HAP-1 (cell line): ENCODE measurements around the gene ASTN2.

ENCODE experiments used
- DNase-seq, 2 experiments: peaks; one replicate each; pipeline ENCODE4 v3.0.0-alpha.2; 2016 to 2020; ENCODE audit warnings: low spot score in 2 of 2
- H3K27me3 ChIP-seq: fragments of 250-450 bp; sonication (Bioruptor Pico); 2 replicates; pipeline ENCODE4 v1.5.1; 2020; ENCODE audit warnings: low read depth, mild to moderate bottlenecking, moderate library complexity
- H3K36me3 ChIP-seq: fragments of 250-450 bp; sonication (Bioruptor Pico); replicated peaks from 2 replicates; pipeline ENCODE4 v1.5.1; 2020; ENCODE audit warnings: mild to moderate bottlenecking
- H3K4me1 ChIP-seq: fragments of 250-450 bp; sonication (Bioruptor Pico); 2 replicates; pipeline ENCODE4 v1.5.1; 2020; ENCODE audit warnings: mild to moderate bottlenecking
- H3K4me3 ChIP-seq: fragments of 250-450 bp; sonication (Bioruptor Pico); 2 replicates; pipeline ENCODE4 v1.5.1; 2020; ENCODE audit warnings: mild to moderate bottlenecking, moderate library complexity
- H3K9me3 ChIP-seq: fragments of 250-450 bp; sonication (Bioruptor Pico); 2 replicates; pipeline ENCODE4 v1.5.1; 2020; ENCODE audit warnings: mild to moderate bottlenecking, moderate library complexity
- in situ Hi-C: fragments of 300-500 bp; cut with MboI; formaldehyde crosslinking; loops from 3 replicates; pipeline ENCODE4 v1.14.3; 2020; ENCODE audit warnings: low sequenced_read_pairs, inconsistent platforms, mixed read lengths

Gene ASTN2

DNA sequence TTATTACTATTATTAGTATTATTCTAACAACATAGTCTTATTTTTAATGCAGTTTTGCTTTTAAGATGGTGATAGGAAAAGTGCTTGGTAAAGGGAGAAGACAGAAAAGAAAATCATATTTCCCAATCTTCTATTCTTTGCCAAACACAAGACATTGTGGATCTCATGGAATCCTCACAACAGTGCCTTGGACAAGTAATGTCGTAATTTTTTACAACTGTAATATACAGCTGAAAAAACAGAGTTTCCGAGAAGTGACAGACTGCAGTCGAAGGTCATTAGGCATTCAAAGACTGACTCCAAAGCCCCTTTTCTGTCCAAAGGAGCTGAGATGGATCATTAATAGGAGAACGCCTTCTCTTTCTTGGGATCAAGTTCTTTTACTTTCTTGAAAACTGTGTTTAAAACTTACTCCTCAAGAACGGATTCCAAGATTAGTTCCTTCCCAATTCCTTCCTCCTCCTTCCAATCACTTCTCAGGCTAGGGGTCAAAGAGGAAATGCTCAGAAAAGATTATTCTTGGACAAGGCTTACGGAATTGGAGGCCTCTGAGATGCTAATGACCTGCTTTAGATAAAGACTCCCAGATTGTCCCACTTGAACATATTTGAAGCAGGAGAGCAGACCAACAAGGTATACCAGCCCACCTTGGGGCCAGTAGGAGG lies 752.1 kb downstream of the ASTN2 start:
- Histone ChIP-seq H3K9me3 (no peaks in the 10 kb centered on the region), H3K4me1 (no peaks in the 10 kb centered on the region), H3K27me3 (no peaks in the 10 kb centered on the region), H3K36me3 (no peaks in the 10 kb centered on the region), H3K4me3 (no peak overlapping the region)
- in situ Hi-C loops = loop anchor here (25.0 kb wide), 1 partner anchor 500 kb away; the partner anchor contains the start of gene PAPPA
- no peak for DNase-seq

DNA sequence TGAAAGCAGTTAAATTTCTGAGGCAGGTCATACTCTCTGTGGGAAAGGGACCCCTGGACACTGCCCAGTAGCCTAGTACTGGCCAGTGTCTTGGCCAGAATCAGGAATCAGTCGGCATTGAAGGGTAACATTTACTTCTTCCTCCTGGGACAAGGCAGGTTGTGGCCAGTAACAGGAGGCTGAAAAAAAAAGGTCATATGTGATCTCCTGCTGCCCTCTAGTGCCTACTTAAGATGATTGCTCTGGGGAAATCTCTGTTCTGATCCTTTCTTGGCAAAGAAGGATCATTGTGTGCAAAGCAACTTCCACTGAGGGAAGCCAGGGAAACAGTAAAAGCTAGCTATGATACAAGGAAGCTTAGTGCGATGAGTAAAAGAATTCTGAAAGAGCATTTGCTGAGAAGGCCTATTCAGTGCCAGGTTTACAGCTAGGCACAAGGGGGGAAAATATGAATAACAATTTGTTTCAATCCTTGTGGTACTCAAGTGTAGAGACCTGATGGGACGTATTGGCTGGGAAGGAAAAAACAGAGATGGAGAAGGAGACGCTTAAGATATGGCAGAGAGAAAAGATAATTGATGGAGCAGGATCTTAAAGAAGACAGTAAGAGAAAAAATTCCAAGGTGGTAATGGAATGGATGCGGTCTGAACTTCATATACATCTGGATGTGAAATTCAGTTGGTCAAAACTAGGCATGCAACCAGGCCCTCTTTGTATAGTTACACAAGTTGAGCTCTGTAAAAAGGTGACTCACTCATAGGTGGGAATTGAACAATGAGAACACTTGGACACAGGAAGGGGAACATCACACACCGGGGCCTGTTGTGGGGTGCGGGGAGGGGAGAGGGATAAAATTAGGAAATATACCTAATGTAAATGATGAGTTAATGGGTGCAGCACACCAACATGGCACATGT lies 753.6 kb downstream of the ASTN2 start:
- Histone ChIP-seq H3K4me1 (no peaks in the 10 kb centered on the region), H3K9me3 (no peaks in the 10 kb centered on the region), H3K27me3 (no peaks in the 10 kb centered on the region), H3K4me3 (no peak overlapping the region), H3K36me3 (no peaks in the 10 kb centered on the region)
- in situ Hi-C loops = loop anchor here (25.0 kb wide), 1 partner anchor 499 kb away; the partner anchor contains the start of gene PAPPA
- peak; percentile 31 to 78 for DNase-seq

DNA sequence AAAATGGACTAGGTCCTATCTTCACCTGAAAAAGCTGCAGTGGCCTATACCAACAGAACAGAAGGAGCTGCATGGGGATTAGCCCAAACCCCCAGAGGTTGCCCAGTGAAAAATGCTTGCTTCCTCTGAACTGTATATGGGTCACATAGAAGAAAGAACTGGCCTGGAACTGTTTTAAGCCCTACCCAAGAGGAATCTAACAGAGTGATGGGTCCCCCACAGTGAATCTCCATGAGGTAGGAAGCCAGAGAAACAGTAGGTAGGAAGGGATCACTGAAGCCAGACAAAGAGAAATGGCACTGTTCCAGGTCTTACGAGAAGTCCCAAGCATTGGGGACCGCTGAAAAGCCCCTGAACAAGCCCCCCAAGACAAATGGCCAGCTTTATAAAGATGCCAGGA lies 756.6 kb downstream of the ASTN2 start:
- in situ Hi-C loops = loop anchor here (10.0 to 25.0 kb wide), 2 partner anchors 496 to 1063 kb away; partner anchors contain the start of gene PAPPA
- Histone ChIP-seq H3K4me3 (no peak overlapping the region), H3K27me3 (no peaks in the 10 kb centered on the region), H3K4me1 (peaks cover 3% of the 10 kb centered on the region; the same call in 1 of the 2 replicates), H3K36me3 (no peaks in the 10 kb centered on the region), H3K9me3 (no peaks in the 10 kb centered on the region)
- DNase-seq = no peak

DNA sequence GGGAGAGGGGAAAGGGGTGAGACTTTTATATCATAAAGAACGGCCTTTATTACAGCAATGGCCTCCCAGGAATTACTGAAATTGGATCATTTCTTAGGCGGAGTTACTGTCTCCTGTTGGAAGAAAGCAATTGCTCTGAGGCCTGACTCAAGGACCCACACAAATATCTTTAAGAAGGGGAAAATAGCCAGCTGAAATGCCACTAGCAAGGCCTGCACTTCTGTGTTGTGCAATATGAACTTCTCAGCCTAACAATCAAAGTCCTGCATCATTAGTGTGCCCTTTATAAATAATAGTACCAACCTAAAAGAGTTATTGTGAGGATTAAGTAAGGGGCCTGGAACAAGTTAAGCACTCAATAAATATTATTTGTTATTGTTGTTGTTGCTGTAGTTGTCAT lies 757.9 kb downstream of the ASTN2 start:
- in situ Hi-C loops = loop anchor here (10.0 to 25.0 kb wide), 2 partner anchors 495 to 1062 kb away; partner anchors contain the start of gene PAPPA
- no peak overlapping the region for H3K4me3 ChIP-seq
- no peaks in the 10 kb centered on the region for H3K27me3 ChIP-seq
- H3K4me1 ChIP-seq = peaks cover 3% of the 10 kb centered on the region; the same call in 1 of the 2 replicates
- H3K36me3 ChIP-seq = no peaks in the 10 kb centered on the region
- DNase-seq = no peak
- no peaks in the 10 kb centered on the region for H3K9me3 ChIP-seq

GRCh38 chr9:116656501-116656971 lies 758.3 kb downstream of the ASTN2 start:
- no peak overlapping the region for H3K4me3 ChIP-seq
- H3K9me3 ChIP-seq = no peaks in the 10 kb centered on the region
- no peaks in the 10 kb centered on the region for H3K27me3 ChIP-seq
- no peaks in the 10 kb centered on the region for H3K36me3 ChIP-seq
- DNase-seq = no peak
- H3K4me1 ChIP-seq = peaks cover 3% of the 10 kb centered on the region; the same call in 1 of the 2 replicates
- in situ Hi-C loops = loop anchor here (10.0 to 25.0 kb wide), 2 partner anchors 494 to 1062 kb away; partner anchors contain the start of gene PAPPA

DNA sequence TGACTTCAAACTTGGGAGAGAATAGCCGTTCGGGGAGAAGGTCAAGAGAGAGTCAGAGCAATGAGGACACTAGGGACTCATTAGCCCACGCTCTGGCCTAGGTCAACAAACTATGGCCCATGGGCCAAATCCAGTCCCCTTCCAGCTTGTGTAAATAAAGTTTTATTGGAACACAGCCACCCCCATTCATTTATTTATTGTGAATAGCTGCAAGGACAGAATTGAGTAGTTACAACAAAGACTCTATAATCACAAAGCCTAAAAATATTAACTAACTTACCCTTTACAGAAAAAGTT lies 760.9 kb downstream of the ASTN2 start:
- Histone ChIP-seq H3K9me3 (no peaks in the 10 kb centered on the region), H3K36me3 (no peaks in the 10 kb centered on the region), H3K27me3 (no peaks in the 10 kb centered on the region), H3K4me3 (no peak overlapping the region), H3K4me1 (peaks cover 3% of the 10 kb centered on the region; the same call in 1 of the 2 replicates)
- no peak for DNase-seq
- in situ Hi-C loops = loop anchor here (10.0 to 25.0 kb wide), 2 partner anchors 492 to 1059 kb away; partner anchors contain the start of gene PAPPA

GRCh38 chr9:116653348-116654058 lies 761.4 kb downstream of the ASTN2 start:
- H3K36me3 ChIP-seq = no peaks in the 10 kb centered on the region
- H3K9me3 ChIP-seq = no peaks in the 10 kb centered on the region
- no peaks in the 10 kb centered on the region for H3K27me3 ChIP-seq
- H3K4me3 ChIP-seq = no peak overlapping the region
- peaks cover 3% of the 10 kb centered on the region; the same call in 1 of the 2 replicates for H3K4me1 ChIP-seq
- in situ Hi-C loops = loop anchor here (10.0 to 25.0 kb wide), 2 partner anchors 491 to 1059 kb away; partner anchors contain the start of gene PAPPA
- peak; percentile 12 to 16 for DNase-seq

- Histone ChIP-seq H3K27me3 (no peaks in the 10 kb centered on the region), H3K36me3 (no peaks in the 10 kb centered on the region), H3K4me1 (no peaks in the 10 kb centered on the region), H3K4me3 (no peak overlapping the region), H3K9me3 (no peaks in the 10 kb centered on the region)
- no peak for DNase-seq
- in situ Hi-C loops = no loop called here
These were observed 767.4 kb downstream of the ASTN2 start for GRCh38 chr9:116647515-116647809.

DNA sequence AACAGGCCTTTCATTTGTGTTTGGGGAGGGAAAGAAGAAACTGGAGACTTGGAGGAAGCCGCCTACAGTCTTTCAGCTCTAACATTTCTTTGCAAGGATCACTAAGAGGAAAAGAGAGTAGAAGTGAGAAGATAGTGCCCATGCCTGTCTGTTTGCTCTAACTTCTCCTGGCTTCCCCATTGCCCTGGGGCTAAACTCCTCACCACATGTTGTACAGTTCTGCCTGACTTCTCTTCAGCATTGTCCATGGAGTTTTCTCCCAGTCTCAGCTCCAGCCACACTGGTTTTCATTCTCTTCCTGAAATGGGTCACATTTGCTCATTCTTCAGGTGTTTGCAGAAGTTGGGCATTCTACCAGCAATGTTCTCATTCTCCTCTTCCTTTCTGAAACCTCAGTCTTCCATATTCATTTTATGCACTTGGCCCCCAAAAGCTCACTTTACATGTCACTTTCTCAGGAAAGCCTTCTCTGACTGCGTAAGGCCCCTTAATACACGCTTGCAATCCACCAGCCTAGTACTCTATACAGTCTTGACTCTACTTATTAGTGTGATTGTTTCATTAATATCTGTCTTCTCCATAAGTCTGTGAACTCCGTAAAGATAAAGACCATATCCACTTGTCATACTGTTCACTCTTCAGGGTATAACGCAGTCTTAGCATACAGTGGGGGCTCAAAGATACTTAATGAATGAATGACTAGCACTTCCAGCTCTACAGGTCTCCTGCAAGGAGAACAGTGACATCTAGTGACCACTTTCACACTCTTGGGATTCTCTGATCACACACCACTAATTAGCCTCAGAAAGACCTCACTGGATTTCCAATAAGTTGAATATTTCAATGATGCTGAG lies 768.0 kb downstream of the ASTN2 start:
- DNase-seq = no peak
- in situ Hi-C loops = no loop called here
- H3K27me3 ChIP-seq = no peaks in the 10 kb centered on the region
- no peak overlapping the region for H3K4me3 ChIP-seq
- H3K9me3 ChIP-seq = no peaks in the 10 kb centered on the region
- H3K36me3 ChIP-seq = no peaks in the 10 kb centered on the region
- H3K4me1 ChIP-seq = no peaks in the 10 kb centered on the region

DNA sequence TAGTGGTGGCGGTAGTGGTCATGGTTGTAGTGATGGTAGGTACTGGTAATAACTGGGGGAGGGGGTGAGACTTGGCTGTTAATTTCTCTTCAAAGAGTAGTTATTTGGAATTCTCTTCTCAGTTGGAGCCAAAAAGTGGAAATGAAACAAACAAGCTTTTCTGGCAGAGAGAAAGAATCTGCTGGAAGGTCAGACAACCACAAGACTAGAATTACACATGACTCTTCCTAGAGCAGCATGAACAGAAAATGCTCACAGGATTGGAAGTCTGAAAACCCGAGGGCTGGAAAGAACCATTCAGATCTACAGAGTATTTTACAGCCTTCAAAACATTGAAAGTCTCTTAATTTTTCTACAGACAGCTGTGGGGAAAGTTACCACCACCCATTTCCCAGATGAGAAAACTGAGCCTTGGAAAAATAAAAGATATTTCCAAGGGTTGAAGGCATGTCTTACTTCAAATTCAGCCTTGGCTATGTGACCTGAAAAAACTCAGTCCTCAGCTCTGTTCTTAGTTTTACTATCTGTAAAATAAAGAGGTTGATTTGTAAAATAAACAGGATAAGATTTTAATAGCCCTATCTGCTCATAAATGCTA lies 770.7 kb downstream of the ASTN2 start:
- no peaks in the 10 kb centered on the region for H3K27me3 ChIP-seq
- DNase-seq = no peak
- in situ Hi-C loops = no loop called here
- H3K9me3 ChIP-seq = no peaks in the 10 kb centered on the region
- H3K36me3 ChIP-seq = no peaks in the 10 kb centered on the region
- H3K4me1 ChIP-seq = no peaks in the 10 kb centered on the region
- H3K4me3 ChIP-seq = no peak overlapping the region

DNA sequence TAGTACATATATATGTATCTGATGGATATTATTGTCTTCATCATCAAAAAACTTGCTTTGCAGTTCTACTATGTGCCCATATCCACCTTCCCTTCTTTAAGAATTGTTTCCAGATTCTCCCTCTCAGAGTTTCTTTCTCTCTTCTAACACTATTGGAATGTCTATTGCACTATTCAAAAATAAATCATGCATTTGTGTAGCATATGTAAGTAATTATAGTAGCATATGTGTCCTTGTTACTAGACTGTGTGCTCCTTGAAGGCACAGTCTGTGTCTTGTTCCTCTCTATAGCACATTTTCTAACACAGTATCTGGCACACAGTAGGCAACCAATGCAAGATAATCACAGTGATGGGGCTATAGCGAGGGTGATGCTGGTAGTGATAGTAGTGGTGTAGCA lies 771.2 kb downstream of the ASTN2 start:
- in situ Hi-C loops = no loop called here
- Histone ChIP-seq H3K9me3 (no peaks in the 10 kb centered on the region), H3K4me1 (no peaks in the 10 kb centered on the region), H3K4me3 (no peak overlapping the region), H3K36me3 (no peaks in the 10 kb centered on the region), H3K27me3 (no peaks in the 10 kb centered on the region)
- DNase-seq = no peak

GRCh38 chr9:116641292-116642059 lies 773.4 kb downstream of the ASTN2 start:
- Histone ChIP-seq H3K4me1 (no peaks in the 10 kb centered on the region), H3K4me3 (no peak overlapping the region), H3K9me3 (no peaks in the 10 kb centered on the region), H3K27me3 (no peaks in the 10 kb centered on the region), H3K36me3 (no peaks in the 10 kb centered on the region)
- no peak for DNase-seq
- in situ Hi-C loops = no loop called here
